Measurements from ENCODE around the gene CYFIP1. TPM values are rescaled to one million over a fixed set of nuclear protein-coding genes. Genes with fewer than 3 reads are reported as not detected.

The CYFIP1 gene
- total and polyA plus RNA-seq, 9 of the 15 experiments (the other 6 are each of a cell fraction or from before 2014, with no cell fraction given) = 3.8 to 59.8 (median 28.3) TPM

DNA sequence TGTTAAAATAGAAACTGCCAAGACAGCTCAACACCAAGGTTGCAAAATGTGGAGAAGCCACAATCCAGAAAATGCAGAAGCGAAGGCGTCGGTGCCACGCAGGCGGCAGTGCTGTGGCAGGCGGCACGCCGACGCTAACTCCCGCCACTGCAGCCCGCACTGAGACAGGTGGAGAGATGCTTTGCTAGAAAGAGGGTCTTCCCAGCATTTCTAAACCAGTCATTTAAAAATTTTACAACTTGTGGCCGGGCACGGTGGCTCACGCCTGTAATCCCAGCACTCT is 23.2 kb downstream of the CYFIP1 start:
- in situ Hi-C loops (cut with MboI) = no loop called here
- no peaks in the 10 kb centered on the region; a peak in 1 of 5 replicates for H3K27me3 ChIP-seq (ENCODE audit: control insufficient read depth in 2 of 2, insufficient read depth in 2 of 2, low read length in 2 of 2)
- peaks cover 10% of the 10 kb centered on the region for H3K9me1 ChIP-seq (ENCODE audit: control insufficient read depth, insufficient read depth, low read length)
- no peak overlapping the region for H3K4me2 ChIP-seq (ENCODE audit: insufficient read depth, low read length)
- no peaks in the 10 kb centered on the region for H3K36me3 ChIP-seq (ENCODE audit: control insufficient read depth, insufficient read depth, low read length)
- peaks cover 10% of the 10 kb centered on the region; the same call in 1 of the 3 replicates for H3K79me2 ChIP-seq (ENCODE audit: control insufficient read depth, insufficient read depth, low read length)
- FAIRE-seq (no peak), DNase-seq (ENCODE audit: extremely low read depth in 1 of 4, low spot score in 3 of 4) (no peak), ATAC-seq (no peak)
- H3K9ac ChIP-seq (ENCODE audit: insufficient read depth in 1 of 2, low read depth in 2 of 2, low read length in 2 of 2) = no peak overlapping the region; a peak in 1 of 4 replicates
- POLR2A ChIA-PET = interaction anchor here (1.2 kb wide), 1 partner anchor 11 kb away, joined by 3 read pairs; no protein-coding TSS in a partner anchor
- CTCF ChIA-PET (ENCODE audit: low intra/inter-chr PET ratio) = no interaction called here
- H3K4me1 ChIP-seq (replicated peaks in 1 of 2; ENCODE audit: control insufficient read depth in 2 of 2, insufficient read depth in 2 of 2, low read length in 2 of 2) = peaks cover 0 to 24% of the 10 kb centered on the region in 2 experiments; a peak in 2 of 5 replicates
- peaks cover 4% of the 10 kb centered on the region for H4K20me1 ChIP-seq (replicated peaks; ENCODE audit: control insufficient read depth, insufficient read depth, low read length)
- no peak overlapping the region for H2AFZ ChIP-seq (ENCODE audit: low read depth, low read length)
- H3K27ac ChIP-seq (ENCODE audit: extremely low read depth, low read depth, low read length) = no peak overlapping the region
- TF ChIP-seq COPS2 (conservative IDR thresholded peaks at IDR 0.05) = no peak
- TF ChIP-seq MTA2 (IDR thresholded peaks at IDR 0.05; ENCODE audit: low read depth) = no peak
- no peak for TF ChIP-seq KLF16 (IDR thresholded peaks at IDR 0.05)
- TF ChIP-seq SMAD1 (IDR thresholded peaks at IDR 0.05; ENCODE audit: low read depth, low read length, partially characterized antibody) = no peak
- TF ChIP-seq ATF1 (CRISPR knock-in tag; IDR thresholded peaks at IDR 0.05) = no peak
- TF ChIP-seq ATF1 (tag; IDR thresholded peaks at IDR 0.05) = no peak
- no peak for TF ChIP-seq ESRRB (CRISPR knock-in tag; IDR thresholded peaks at IDR 0.05; ENCODE audit: borderline replicate concordance)
- TF ChIP-seq FOXM1 (IDR thresholded peaks at IDR 0.05; ENCODE audit: low read depth) = no peak
- no peak for TF ChIP-seq FOXM1 (CRISPR knock-in tag; IDR thresholded peaks at IDR 0.05; ENCODE audit: low read depth)
- TF ChIP-seq FOXP1 (CRISPR knock-in tag; IDR thresholded peaks at IDR 0.05) = no peak
- TF ChIP-seq, protein P1, sequence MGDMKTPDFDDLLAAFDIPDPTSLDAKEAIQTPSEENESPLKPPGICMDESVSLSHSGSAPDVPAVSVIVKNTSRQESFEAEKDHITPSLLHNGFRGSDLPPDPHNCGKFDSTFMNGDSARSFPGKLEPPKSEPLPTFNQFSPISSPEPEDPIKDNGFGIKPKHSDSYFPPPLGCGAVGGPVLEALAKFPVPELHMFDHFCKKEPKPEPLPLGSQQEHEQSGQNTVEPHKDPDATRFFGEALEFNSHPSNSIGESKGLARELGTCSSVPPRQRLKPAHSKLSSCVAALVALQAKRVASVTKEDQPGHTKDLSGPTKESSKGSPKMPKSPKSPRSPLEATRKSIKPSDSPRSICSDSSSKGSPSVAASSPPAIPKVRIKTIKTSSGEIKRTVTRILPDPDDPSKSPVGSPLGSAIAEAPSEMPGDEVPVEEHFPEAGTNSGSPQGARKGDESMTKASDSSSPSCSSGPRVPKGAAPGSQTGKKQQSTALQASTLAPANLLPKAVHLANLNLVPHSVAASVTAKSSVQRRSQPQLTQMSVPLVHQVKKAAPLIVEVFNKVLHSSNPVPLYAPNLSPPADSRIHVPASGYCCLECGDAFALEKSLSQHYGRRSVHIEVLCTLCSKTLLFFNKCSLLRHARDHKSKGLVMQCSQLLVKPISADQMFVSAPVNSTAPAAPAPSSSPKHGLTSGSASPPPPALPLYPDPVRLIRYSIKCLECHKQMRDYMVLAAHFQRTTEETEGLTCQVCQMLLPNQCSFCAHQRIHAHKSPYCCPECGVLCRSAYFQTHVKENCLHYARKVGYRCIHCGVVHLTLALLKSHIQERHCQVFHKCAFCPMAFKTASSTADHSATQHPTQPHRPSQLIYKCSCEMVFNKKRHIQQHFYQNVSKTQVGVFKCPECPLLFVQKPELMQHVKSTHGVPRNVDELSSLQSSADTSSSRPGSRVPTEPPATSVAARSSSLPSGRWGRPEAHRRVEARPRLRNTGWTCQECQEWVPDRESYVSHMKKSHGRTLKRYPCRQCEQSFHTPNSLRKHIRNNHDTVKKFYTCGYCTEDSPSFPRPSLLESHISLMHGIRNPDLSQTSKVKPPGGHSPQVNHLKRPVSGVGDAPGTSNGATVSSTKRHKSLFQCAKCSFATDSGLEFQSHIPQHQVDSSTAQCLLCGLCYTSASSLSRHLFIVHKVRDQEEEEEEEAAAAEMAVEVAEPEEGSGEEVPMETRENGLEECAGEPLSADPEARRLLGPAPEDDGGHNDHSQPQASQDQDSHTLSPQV (IDR thresholded peaks at IDR 0.05) = no peak
- TF ChIP-seq ZNF584 (CRISPR knock-in tag; IDR thresholded peaks at IDR 0.05; ENCODE audit: low read depth) = no peak
- TF ChIP-seq, protein P2, sequence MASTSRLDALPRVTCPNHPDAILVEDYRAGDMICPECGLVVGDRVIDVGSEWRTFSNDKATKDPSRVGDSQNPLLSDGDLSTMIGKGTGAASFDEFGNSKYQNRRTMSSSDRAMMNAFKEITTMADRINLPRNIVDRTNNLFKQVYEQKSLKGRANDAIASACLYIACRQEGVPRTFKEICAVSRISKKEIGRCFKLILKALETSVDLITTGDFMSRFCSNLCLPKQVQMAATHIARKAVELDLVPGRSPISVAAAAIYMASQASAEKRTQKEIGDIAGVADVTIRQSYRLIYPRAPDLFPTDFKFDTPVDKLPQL (IDR thresholded peaks at IDR 0.05; ENCODE audit: extremely low read depth, insufficient read length) = no peak
- TF ChIP-seq CXXC5 (CRISPR knock-in tag; IDR thresholded peaks at IDR 0.05) = no peak
- TF ChIP-seq ZNF699 (CRISPR knock-in tag; IDR thresholded peaks at IDR 0.05; ENCODE audit: insufficient replicate concordance) = no peak
- TF ChIP-seq, protein P3, sequence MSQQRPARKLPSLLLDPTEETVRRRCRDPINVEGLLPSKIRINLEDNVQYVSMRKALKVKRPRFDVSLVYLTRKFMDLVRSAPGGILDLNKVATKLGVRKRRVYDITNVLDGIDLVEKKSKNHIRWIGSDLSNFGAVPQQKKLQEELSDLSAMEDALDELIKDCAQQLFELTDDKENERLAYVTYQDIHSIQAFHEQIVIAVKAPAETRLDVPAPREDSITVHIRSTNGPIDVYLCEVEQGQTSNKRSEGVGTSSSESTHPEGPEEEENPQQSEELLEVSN (IDR thresholded peaks at IDR 0.05; ENCODE audit: borderline replicate concordance in 1 of 2, extremely low read depth in 1 of 2, insufficient read depth in 1 of 2, insufficient read length in 1 of 2, low read depth in 1 of 2, low read length in 1 of 2, poor library complexity in 1 of 2, severe bottlenecking in 1 of 2) = no peak
- no peak for TF ChIP-seq ZNF764 (CRISPR knock-in tag; IDR thresholded peaks at IDR 0.05; ENCODE audit: low read depth)
- BruUV-seq (replicated peaks) = no TSS peak
- no peak overlapping the region for H3K4me3 ChIP-seq
- no peaks in the 10 kb centered on the region for H3K9me3 ChIP-seq (replicated peaks; ENCODE audit: control insufficient read depth, insufficient read depth, low read depth, low read length)
- WGBS (ENCODE audit: insufficient coverage, low coverage, missing lambda C conversion rate) = 76% methylated on average over 14 of the region's 14 CpGs
- intact Hi-C loops (cut with micrococcal nuclease) = no loop called here

Data from K562 (cell line).